ENCODE measurements around the gene GSE1. TPM values are rescaled to one million over a fixed set of nuclear protein-coding genes. Genes with fewer than 3 reads are reported as not detected.

The GSE1 gene
- total RNA-seq, 1 donor from 2014 or later: 23.9 TPM

- ATAC-seq: no peak
Measured at GRCh38 chr16:85662482-85662812, 49.3 kb downstream of the GSE1 start.

DNA sequence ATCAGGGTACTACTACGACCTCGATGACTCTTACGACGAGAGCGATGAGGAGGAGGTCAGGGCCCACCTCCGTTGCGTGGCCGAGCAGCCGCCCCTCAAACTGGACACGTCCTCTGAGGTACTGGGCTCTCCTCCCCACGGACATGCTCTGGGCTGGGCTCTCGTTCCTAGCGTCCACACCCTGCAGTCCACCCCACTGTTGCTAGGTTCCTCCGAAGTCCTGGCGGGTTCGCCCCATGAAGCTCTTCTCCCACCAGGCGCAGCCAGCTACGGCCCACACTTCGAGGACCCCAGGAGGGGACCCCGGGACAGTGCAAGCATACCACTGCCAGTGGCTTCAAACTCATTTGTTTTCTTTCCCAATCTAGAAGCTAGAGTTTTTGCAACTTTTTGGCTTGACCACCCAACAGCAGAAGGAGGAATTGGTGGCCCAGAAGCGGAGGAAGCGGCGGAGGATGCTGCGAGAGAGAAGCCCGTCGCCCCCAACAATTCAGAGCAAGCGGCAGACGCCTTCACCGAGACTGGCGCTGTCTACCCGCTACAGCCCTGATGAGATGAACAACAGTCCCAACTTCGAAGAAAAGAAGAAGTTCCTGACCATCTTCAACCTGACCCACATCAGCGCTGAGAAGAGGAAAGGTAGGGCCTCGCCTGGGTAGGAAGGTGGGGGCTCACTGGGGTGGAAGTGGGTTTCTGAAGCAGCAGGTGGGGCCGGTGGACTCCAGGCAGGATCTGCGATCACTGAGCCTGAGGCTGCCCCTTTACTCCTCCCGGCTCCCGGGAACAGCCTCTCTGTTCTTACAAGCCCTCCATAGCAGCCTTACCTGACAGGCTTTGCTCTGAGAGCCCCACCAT is 50.1 kb downstream of the GSE1 start:
- ATAC-seq: no peak

- ATAC-seq: no peak
Measured at GRCh38 chr16:85663891-85664321, 50.8 kb downstream of the GSE1 start.

DNA sequence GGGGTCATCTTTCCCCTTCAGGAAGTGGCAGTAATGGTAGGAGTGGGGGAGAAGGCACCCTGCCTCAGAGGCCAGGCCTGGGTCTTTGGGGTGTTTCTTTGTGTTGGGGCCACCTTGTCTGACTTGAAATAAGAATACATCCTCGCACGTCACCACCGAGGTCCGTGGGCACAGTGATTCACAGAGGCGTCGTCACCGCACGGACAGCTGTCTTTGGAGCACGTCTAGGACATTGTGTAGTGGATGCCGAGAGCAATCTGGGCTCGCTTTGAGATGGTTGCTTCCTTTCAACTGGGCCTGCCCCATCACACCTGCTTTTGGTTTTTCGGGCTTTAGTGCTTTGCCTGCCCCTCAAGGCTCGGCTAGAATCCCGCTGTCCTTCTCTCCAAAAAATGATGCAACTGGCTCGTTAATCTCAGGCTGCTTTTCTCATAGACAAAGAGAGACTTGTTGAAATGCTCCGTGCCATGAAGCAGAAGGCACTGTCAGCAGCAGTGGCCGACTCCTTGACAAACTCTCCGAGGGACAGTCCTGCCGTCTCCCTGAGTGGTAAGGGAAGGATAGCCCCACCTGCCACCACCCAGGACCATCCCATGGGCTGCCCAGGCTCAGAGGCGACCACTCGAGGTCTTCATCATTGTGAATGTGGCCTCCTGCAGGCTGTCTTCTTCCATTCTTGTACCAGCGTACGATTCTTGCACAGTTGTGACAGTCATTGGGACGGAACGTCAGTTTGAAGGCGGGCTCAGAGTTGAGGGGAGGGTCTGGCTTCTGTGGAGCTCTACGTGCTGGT is 51.7 kb downstream of the GSE1 start:
- ATAC-seq: no peak

DNA sequence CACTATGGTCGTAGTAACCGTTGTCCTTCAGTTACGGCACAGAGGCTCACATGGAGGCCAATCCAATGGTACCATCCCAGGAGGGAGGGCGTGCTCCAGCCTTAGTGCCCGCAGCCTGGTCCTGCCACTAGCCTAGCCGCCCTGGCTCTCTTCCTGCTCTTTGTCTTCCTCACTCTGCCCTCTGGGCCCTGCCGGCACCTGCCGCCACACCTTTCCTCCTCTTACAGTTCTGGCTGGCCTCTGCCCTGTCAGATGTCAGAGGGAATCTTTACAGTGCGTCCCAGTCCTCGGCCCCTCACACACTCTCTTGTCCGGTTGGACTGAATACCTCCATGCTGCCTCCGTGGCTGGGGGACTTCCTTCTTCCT is 52.2 kb downstream of the GSE1 start:
- no peak for ATAC-seq

DNA sequence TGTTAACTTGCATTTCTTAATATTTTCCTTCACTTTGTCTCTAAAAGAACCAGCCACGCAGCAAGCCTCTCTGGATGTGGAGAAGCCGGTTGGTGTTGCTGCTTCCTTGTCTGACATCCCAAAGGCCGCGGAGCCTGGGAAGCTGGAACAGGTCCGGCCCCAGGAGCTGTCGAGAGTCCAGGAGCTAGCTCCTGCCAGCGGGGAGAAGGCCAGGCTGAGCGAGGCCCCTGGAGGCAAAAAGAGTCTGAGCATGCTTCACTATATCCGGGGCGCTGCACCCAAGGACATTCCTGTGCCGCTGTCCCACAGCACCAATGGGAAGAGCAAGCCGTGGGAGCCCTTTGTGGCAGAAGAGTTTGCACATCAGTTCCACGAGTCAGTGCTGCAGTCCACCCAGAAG is 52.8 kb downstream of the GSE1 start:
- no peak for ATAC-seq

DNA sequence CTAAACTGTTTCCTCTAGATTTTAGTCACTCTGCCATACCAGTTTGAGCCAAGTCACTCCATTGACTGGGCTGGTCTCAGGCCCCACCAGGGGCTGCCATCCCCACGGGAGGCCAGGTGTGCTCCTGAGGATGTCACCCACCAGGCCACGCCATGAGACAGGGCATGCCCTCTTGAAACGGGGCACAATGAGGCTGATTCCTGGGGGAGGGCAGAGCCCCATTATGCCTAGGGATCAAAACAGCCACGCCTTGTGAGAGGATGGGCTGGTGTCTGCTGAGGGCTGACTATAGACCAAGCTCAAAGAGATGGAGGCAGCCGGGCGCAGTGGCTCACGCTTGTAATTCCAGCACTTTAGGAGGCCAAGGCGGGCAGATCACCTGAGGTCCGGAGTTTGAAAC is 54.1 kb downstream of the GSE1 start:
- ATAC-seq: no peak

- ATAC-seq: no peak
Measured at GRCh38 chr16:85667841-85668413, 54.8 kb downstream of the GSE1 start.

DNA sequence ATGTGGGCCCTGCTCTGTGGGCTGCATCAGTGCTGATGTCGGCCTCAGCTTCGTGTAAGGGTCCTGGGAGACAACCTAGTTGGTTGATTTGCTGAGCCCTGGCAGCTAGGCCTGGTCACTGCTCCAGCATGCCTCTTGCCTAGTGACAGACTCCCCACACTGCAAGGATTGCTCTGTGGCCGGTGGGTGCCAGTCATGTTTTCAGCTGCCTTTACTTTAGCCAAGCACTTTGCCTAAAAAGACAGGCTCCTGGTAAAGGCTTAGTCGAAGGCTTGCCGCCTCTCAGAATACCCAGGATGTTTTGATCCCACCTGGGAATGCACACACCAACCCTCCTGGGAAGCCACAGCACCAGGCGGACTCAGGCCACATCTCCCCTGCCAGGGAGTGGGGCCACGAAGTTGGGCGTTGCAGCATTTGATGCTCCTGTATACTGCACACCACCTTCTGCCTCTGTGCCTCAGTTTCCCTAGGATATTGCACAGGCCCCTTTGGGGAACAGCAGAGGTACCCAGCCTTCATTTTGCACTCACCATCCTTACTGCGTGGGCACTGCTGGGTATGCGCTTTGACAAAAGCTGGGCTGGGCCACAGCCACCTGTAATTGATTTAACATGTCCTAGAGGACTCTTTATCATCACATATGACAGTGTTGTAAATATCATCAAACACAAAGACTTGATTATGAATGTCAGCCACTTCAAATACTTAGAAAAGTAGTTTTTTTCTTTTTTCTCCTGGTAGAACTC is 55.7 kb downstream of the GSE1 start:
- no peak for ATAC-seq

DNA sequence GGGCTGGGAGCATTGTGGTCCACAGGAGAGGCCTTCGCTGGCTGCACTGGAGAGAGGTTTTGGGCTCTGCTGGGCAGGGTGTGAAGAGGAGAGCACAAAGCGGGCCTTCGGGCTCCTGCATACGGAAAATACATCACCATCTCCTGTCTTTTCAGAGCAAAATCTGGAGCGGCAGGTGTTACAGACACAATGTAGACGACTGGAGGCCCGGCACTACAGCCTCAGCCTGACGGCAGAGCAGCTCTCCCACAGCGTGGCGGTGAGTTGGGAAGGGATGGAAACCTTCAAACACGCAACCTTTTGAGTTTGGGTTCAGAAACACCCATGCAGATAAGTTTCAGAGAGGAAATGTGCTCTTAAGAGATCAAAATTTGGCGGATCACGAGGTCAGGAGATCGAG is 57.7 kb downstream of the GSE1 start:
- no peak for ATAC-seq

- peak; percentile 34 for ATAC-seq
Measured at GRCh38 chr16:85673529-85674417, 60.7 kb downstream of the GSE1 start.

DNA sequence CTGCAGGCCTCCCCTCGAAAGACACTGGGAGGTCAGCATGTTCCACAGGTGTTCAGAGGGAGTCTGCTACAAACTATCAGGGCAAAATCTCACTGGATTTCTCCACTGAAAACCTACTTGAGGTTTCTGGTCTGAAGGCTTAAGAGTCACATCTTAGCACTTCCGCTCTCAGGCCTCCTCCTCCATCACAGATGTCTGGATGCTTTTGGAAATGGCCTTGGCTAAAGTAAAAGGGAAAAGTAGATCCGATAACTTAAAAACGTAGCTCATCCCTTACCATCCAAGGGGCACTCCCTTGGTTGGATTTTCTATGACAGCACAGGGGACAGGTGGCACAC is 61.3 kb downstream of the GSE1 start:
- no peak for ATAC-seq

DNA sequence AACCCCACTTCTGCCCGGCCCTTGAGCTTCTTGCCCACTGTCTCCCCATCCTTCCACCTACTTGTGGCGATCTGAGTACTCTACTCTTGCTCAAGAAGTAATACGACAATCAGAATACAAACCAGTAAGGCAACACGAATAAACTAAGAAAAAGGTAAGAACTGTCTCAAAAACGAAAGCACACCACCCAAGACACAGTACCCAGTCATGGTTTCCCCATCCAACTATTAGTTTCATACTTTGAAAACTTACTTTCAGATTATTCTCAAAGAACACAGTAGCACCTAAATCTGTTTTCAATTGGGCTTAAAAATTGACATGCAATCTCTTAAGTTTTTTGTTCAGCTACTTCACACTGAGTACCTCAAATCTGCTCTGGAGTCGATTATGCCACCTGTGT is 61.7 kb downstream of the GSE1 start:
- ATAC-seq: no peak

- ATAC-seq: peak; percentile 40
Measured at GRCh38 chr16:85675251-85675874, 62.2 kb downstream of the GSE1 start.

- no peak for ATAC-seq
Measured at GRCh38 chr16:85676466-85676865, 63.3 kb downstream of the GSE1 start.

- no peak for ATAC-seq
Measured at GRCh38 chr16:85677383-85677967, 64.4 kb downstream of the GSE1 start.

DNA sequence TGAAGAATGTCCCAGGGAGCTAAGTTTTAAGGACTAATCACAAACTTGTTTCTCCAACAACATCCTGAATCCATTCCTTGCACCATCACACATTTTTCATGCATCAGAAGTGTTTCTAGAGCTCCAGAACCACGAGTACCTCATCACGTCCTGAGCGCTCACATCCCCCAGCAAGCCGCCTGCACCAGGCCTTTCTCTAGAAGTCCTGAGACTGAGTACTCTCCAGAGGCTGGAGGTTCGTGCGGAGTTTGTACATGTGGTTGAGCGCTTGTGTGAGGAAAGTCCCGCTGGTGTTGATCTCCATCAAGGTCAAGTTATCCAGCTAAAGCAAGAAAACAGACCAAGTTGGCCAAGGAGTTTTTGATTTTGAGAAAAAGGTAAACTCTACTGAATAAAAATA is 64.9 kb downstream of the GSE1 start:
- ATAC-seq: no peak

DNA sequence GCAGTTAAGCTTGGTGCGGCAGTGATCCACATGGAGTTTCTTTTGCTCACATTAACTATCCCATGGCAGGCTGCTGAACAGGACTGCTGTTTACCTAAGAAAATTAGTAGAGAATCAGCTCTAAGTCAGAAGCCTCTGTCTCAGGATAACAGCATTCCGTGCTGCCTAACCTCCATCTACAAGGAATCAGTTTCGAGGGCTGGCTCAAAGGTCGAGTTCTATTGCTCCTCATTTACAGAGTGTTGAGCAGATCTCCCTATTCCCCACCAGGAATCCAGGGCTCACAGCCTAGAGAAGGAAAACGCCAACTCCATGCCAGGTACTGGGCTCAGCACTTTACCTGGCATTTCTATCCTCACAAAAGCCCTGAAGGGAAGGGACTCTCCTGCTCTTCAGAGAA is 65.7 kb downstream of the GSE1 start:
- ATAC-seq: no peak

DNA sequence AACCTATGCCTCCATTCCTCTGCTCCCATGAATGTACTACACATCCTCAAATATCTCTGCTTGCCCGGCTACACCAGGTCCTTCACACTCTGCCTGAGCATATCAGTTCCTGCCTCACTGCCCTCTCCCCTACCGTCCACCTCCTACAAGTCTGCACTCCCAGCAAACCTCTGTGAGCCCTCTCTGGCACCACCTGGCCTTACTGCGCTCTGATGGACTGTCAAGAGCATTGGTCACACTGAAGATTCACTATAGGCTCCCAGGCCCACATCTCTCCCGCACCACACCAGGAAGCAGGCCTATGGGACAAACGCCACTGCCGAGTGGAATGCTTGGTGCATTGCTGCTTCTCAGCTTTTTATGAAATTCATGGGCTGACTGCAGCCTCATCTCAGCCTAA is 66.7 kb downstream of the GSE1 start:
- ATAC-seq: no peak

DNA sequence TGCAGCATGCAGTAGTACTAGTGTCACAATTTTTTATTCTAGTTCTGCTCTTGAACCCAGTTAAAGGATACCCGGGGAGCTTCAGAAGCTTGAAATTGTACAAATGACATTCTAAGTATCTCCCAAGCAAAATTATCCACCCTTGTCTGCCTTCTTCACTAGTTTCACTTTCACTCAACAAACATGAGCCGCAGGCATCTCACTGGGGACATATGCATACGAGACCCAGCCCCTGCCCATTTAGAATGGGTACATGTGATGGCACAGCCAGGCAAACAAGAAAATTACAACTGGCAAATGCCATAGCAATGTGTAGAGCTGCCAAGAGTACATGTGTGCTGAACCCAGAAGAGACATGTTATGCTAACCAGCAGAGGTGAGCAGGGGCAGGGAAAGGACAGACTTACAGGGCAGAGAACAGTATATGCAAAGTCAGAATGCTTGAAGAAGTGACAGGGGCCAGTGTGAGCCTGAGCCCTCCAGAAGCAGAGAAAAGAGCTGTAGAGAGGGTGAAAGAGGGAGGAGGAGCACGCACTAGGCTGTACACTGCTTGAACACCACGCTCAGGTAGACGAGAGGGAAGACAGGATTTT is 67.3 kb downstream of the GSE1 start:
- no peak for ATAC-seq

DNA sequence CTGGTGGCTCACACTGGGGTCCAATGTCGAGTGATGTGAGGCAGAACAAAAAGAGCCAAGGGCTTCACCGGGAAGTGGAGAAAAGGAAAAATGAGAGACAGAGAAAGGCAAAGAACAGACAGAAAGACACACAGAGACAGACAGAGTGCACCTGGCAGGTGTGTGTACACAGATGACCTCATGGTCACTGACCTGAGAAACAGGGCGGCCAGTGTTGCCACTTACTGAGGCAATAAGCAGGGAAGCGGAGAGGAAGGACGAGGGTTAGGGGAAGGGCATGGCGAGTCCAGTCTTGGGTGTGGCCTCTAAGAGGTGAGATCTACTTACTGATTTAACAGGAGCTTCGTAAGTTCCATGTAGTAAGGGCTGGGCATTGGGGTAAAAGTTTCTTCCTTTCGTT is 68.1 kb downstream of the GSE1 start:
- ATAC-seq: peak; percentile 60

All from esophagus mucosa (tissue), 1 donor.